ENCODE results near the gene RASSF1.

RASSF1 gene

GRCh38 chr3:50295553-50296431 is 44.8 kb downstream of the RASSF1 start:
- H3K4me2 ChIP-seq (ENCODE audit: insufficient read depth, low read length) = no peak overlapping the region
- H3K9me3 ChIP-seq (ENCODE audit: insufficient read depth, low read length, severe bottlenecking) = no peaks in the 10 kb centered on the region
- ATAC-seq (ENCODE audit: insufficient read depth, low read depth) (no peak), DNase-seq (no peak)
- peaks cover 21% of the 10 kb centered on the region for H3K79me2 ChIP-seq (ENCODE audit: insufficient read depth, low read length)
- no peak overlapping the region for H3K27ac ChIP-seq (ENCODE audit: low read length)
- H3K4me3 ChIP-seq (ENCODE audit: low read depth in 1 of 2, low read length in 2 of 2) = no peak overlapping the region
- no peak overlapping the region for H3K9ac ChIP-seq (ENCODE audit: low read depth, low read length)
- no peaks in the 10 kb centered on the region for H3K27me3 ChIP-seq (ENCODE audit: insufficient read depth, low read length, poor library complexity)
- no peak overlapping the region for H2AFZ ChIP-seq (ENCODE audit: low read depth, low read length)
- peaks cover 3% of the 10 kb centered on the region; the same call in 1 of the 2 replicates for H4K20me1 ChIP-seq (ENCODE audit: insufficient read depth, low read length)
- peaks cover 49% of the 10 kb centered on the region for H3K4me1 ChIP-seq (ENCODE audit: insufficient read depth, low read length)
- peaks cover 6% of the 10 kb centered on the region; the same call in 1 of the 2 replicates for H3K36me3 ChIP-seq (ENCODE audit: insufficient read depth, low read length)
- no peak for TF ChIP-seq EZH2 (IDR thresholded peaks at IDR 0.05; ENCODE audit: borderline replicate concordance, low read depth, low read length, severe bottlenecking)
- TF ChIP-seq, protein P1, sequence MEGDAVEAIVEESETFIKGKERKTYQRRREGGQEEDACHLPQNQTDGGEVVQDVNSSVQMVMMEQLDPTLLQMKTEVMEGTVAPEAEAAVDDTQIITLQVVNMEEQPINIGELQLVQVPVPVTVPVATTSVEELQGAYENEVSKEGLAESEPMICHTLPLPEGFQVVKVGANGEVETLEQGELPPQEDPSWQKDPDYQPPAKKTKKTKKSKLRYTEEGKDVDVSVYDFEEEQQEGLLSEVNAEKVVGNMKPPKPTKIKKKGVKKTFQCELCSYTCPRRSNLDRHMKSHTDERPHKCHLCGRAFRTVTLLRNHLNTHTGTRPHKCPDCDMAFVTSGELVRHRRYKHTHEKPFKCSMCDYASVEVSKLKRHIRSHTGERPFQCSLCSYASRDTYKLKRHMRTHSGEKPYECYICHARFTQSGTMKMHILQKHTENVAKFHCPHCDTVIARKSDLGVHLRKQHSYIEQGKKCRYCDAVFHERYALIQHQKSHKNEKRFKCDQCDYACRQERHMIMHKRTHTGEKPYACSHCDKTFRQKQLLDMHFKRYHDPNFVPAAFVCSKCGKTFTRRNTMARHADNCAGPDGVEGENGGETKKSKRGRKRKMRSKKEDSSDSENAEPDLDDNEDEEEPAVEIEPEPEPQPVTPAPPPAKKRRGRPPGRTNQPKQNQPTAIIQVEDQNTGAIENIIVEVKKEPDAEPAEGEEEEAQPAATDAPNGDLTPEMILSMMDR (IDR thresholded peaks at IDR 0.05; ENCODE audit: borderline replicate concordance, extremely low read depth, low read length, poor library complexity, severe bottlenecking) = no peak

DNA sequence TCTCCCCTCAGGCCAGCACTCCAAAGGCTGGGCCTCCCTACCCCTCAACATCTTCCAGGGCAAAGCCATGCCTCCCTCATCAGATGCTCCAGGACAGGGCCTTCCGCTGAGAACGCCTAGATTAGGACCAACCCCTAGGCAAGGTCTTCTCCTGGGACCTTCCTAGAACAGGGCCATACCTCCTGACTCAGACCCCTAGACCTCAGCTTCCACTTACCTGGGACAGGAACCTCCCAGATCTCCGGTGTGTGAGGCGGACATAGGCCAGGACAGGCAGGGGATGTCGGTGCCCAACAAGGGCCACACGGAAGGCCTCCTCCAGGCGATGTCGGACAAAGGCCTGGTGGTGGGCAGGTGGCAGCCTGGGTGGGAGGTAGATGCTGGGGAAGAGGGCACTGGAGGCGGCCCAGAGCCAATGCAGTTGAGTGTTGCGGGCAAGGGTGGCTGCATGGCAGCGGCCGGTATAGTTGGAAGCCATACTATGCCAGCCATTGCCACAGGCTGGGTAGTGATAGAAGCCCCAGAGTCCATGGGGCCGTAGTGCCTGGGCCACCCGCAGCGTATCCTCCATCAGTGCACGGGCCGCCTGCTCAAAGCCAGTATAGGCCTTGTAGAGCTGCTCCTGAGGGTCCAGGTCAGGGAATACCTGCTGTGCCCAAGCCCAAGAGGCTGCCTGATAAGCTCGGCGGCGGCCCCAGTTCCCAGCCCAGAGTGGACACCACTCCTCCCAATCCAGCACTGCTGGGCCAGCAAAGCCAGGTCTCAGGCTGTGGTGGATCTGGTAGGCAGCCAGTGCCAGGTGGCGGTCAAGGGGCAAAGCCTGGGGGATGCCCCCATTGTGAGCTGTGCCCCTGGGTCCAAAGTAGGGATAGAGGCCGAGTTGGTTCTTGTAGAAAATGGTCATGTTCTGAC is 45.9 kb downstream of the RASSF1 start:
- no peaks in the 10 kb centered on the region for H3K9me3 ChIP-seq (ENCODE audit: insufficient read depth, low read length, severe bottlenecking)
- no peaks in the 10 kb centered on the region for H3K27me3 ChIP-seq (ENCODE audit: insufficient read depth, low read length, poor library complexity)
- ATAC-seq (ENCODE audit: insufficient read depth, low read depth) (no peak), DNase-seq (no peak)
- peaks cover 11% of the 10 kb centered on the region; the same call in 1 of the 2 replicates for H4K20me1 ChIP-seq (ENCODE audit: insufficient read depth, low read length)
- H3K79me2 ChIP-seq (ENCODE audit: insufficient read depth, low read length) = peaks cover 32% of the 10 kb centered on the region
- no peak overlapping the region for H3K4me2 ChIP-seq (ENCODE audit: insufficient read depth, low read length)
- no peak for TF ChIP-seq EZH2 (IDR thresholded peaks at IDR 0.05; ENCODE audit: borderline replicate concordance, low read depth, low read length, severe bottlenecking)
- TF ChIP-seq, protein P1 (IDR thresholded peaks at IDR 0.05; ENCODE audit: borderline replicate concordance, extremely low read depth, low read length, poor library complexity, severe bottlenecking) = no peak
- no peak overlapping the region for H2AFZ ChIP-seq (ENCODE audit: low read depth, low read length)
- H3K27ac ChIP-seq (ENCODE audit: low read length) = no peak overlapping the region
- H3K9ac ChIP-seq (ENCODE audit: low read depth, low read length) = no peak overlapping the region
- peaks cover 16% of the 10 kb centered on the region for H3K36me3 ChIP-seq (ENCODE audit: insufficient read depth, low read length)
- peaks cover 50% of the 10 kb centered on the region for H3K4me1 ChIP-seq (ENCODE audit: insufficient read depth, low read length)
- H3K4me3 ChIP-seq (ENCODE audit: low read depth in 1 of 2, low read length in 2 of 2) = no peak overlapping the region

DNA sequence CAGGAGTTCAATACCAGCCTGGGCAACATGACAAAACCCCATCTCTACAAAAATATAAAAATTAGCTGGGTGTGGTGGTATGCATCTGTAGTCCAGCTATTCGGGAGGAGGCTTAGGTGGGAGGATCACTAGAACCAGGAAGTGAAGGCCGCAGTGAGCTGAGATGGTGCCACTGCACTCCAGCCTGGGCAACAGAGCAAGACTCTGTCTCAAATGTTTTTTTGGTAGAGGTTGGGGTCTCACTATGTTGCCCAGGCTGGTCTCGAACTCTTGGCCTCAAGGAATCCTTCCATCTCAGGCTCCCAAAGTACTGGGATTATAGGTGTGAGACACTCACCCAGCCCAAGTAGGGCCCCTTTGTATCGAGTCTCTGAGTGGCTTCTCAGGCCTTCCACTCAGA is 46.5 kb downstream of the RASSF1 start:
- peaks cover 35% of the 10 kb centered on the region for H3K79me2 ChIP-seq (ENCODE audit: insufficient read depth, low read length)
- no peak overlapping the region for H3K9ac ChIP-seq (ENCODE audit: low read depth, low read length)
- H3K9me3 ChIP-seq (ENCODE audit: insufficient read depth, low read length, severe bottlenecking) = no peaks in the 10 kb centered on the region
- TF ChIP-seq, protein P1 (IDR thresholded peaks at IDR 0.05; ENCODE audit: borderline replicate concordance, extremely low read depth, low read length, poor library complexity, severe bottlenecking) = no peak
- no peak for TF ChIP-seq EZH2 (IDR thresholded peaks at IDR 0.05; ENCODE audit: borderline replicate concordance, low read depth, low read length, severe bottlenecking)
- peaks cover 16% of the 10 kb centered on the region; the same call in 1 of the 2 replicates for H4K20me1 ChIP-seq (ENCODE audit: insufficient read depth, low read length)
- no peak overlapping the region for H2AFZ ChIP-seq (ENCODE audit: low read depth, low read length)
- peaks cover 23% of the 10 kb centered on the region for H3K36me3 ChIP-seq (ENCODE audit: insufficient read depth, low read length)
- no peaks in the 10 kb centered on the region for H3K27me3 ChIP-seq (ENCODE audit: insufficient read depth, low read length, poor library complexity)
- peaks cover 48% of the 10 kb centered on the region for H3K4me1 ChIP-seq (ENCODE audit: insufficient read depth, low read length)
- no peak overlapping the region for H3K4me3 ChIP-seq (ENCODE audit: low read depth in 1 of 2, low read length in 2 of 2)
- H3K27ac ChIP-seq (ENCODE audit: low read length) = no peak overlapping the region
- DNase-seq = no peak
- no peak overlapping the region for H3K4me2 ChIP-seq (ENCODE audit: insufficient read depth, low read length)
- no peak for ATAC-seq (ENCODE audit: insufficient read depth, low read depth)

All from DND-41 (cell line).